Measurements from ENCODE around the gene BNIPL. TPM values are rescaled to one million over a fixed set of nuclear protein-coding genes. Genes with fewer than 3 reads are reported as not detected.

The BNIPL gene
- total RNA-seq, 1 donor from 2014 or later, result 4.2 TPM

- no peak for DNase-seq (ENCODE audit: low spot score in 2 of 2, unreplicated experiment in 2 of 2)
- Mint-ChIP-seq H3K36me3 (peaks cover 10% of the 10 kb centered on the region), H3K4me1 (peaks cover 23% of the 10 kb centered on the region), H3K9me3 (no peaks in the 10 kb centered on the region), H3K4me3 (no peak overlapping the region), H3K27ac (peak overlapping the region; percentile 69), H3K27me3 (ENCODE audit: low read depth) (no peaks in the 10 kb centered on the region)
- no peak for TF ChIP-seq CTCF (IDR thresholded peaks at IDR 0.05; ENCODE audit: unreplicated experiment)
Observed at GRCh38 chr1:151050051-151050688, 13.8 kb downstream of the BNIPL start.

- H3K36me3 Mint-ChIP-seq, result peaks cover 17% of the 10 kb centered on the region
- H3K9me3 Mint-ChIP-seq, result no peaks in the 10 kb centered on the region
- peaks cover 29% of the 10 kb centered on the region for H3K4me1 Mint-ChIP-seq
- DNase-seq (ENCODE audit: low spot score in 2 of 2, unreplicated experiment in 2 of 2), result no peak
- H3K27ac Mint-ChIP-seq, result peak overlapping the region; percentile 64
- no peak for TF ChIP-seq CTCF (IDR thresholded peaks at IDR 0.05; ENCODE audit: unreplicated experiment)
- H3K4me3 Mint-ChIP-seq, result no peak overlapping the region
- H3K27me3 Mint-ChIP-seq (ENCODE audit: low read depth), result no peaks in the 10 kb centered on the region
Observed at GRCh38 chr1:151051356-151052009, 15.1 kb downstream of the BNIPL start.

- no peaks in the 10 kb centered on the region for H3K9me3 Mint-ChIP-seq
- H3K27me3 Mint-ChIP-seq (ENCODE audit: low read depth), result no peaks in the 10 kb centered on the region
- no peak for TF ChIP-seq CTCF (IDR thresholded peaks at IDR 0.05; ENCODE audit: unreplicated experiment)
- no peak overlapping the region for H3K27ac Mint-ChIP-seq
- peaks cover 17% of the 10 kb centered on the region for H3K36me3 Mint-ChIP-seq
- H3K4me3 Mint-ChIP-seq, result no peak overlapping the region
- H3K4me1 Mint-ChIP-seq, result peaks cover 31% of the 10 kb centered on the region
- no peak for DNase-seq (ENCODE audit: low spot score in 2 of 2, unreplicated experiment in 2 of 2)
Observed at GRCh38 chr1:151054971-151055547, 18.7 kb downstream of the BNIPL start.

- DNase-seq (ENCODE audit: low spot score in 2 of 2, unreplicated experiment in 2 of 2), result no peak
- no peaks in the 10 kb centered on the region for H3K27me3 Mint-ChIP-seq (ENCODE audit: low read depth)
- H3K27ac Mint-ChIP-seq, result no peak overlapping the region
Observed at GRCh38 chr1:151055581-151055980, 19.2 kb downstream of the BNIPL start.

GRCh38 chr1:151056149-151056548, 19.8 kb downstream of the BNIPL start:
- Mint-ChIP-seq H3K36me3 (peaks cover 17% of the 10 kb centered on the region), H3K27ac (peak overlapping the region; percentile 77), H3K4me3 (no peak overlapping the region), H3K4me1 (peaks cover 39% of the 10 kb centered on the region), H3K9me3 (no peaks in the 10 kb centered on the region), H3K27me3 (ENCODE audit: low read depth) (no peaks in the 10 kb centered on the region)
- TF ChIP-seq CTCF (IDR thresholded peaks at IDR 0.05; ENCODE audit: unreplicated experiment), result no peak
- no peak for DNase-seq (ENCODE audit: low spot score in 2 of 2, unreplicated experiment in 2 of 2)

More at GRCh38 chr1:151055581-151055980, 19.2 kb downstream of the BNIPL start:
- Mint-ChIP-seq H3K9me3 (no peaks in the 10 kb centered on the region), H3K4me3 (no peak overlapping the region), H3K36me3 (peaks cover 17% of the 10 kb centered on the region), H3K4me1 (peaks cover 33% of the 10 kb centered on the region)
- TF ChIP-seq CTCF (IDR thresholded peaks at IDR 0.05; ENCODE audit: unreplicated experiment), result no peak
